GM18517 (cell line): ENCODE measurements around the gene PCDHAC2.

Experiments used
- ATAC-seq: cut with Tn5 transposase; IDR thresholded peaks from one replicate; pipeline ENCODE4 v1.9.1; 2021; ENCODE audit warnings: mild to moderate bottlenecking, moderate library complexity; ENCODE audit not compliant: unreplicated experiment

The PCDHAC2 gene

GRCh38 chr5:140966293-140967225 lies at the start of gene PCDHAC2:
PCDHAC2 (plus strand) TSS chr5:140966476; CDS start chr5:140966767, 291 bp downstream.
- ATAC-seq, result no peak

- no peak for ATAC-seq
These were observed 42.7 kb upstream of the PCDHAC2 start for GRCh38 chr5:140923601-140924000.

GRCh38 chr5:140925806-140926442 lies 40.4 kb upstream of the PCDHAC2 start, which contains the start of gene PCDHAC1:
PCDHAC1 (plus strand) TSS chr5:140926299; CDS start chr5:140926893, 594 bp downstream.
- ATAC-seq, result no peak

- ATAC-seq, result no peak
These were observed 39.6 kb upstream of the PCDHAC2 start for GRCh38 chr5:140926443-140927227.

- ATAC-seq, result no peak
These were observed 39.1 kb upstream of the PCDHAC2 start for GRCh38 chr5:140927228-140927573.

GRCh38 chr5:140934964-140935606 lies 31.2 kb upstream of the PCDHAC2 start:
- no peak for ATAC-seq

- no peak for ATAC-seq
These were observed 19.7 kb upstream of the PCDHAC2 start for GRCh38 chr5:140946578-140946977.

- no peak for ATAC-seq
These were observed 14.6 kb upstream of the PCDHAC2 start for GRCh38 chr5:140951636-140952035.

GRCh38 chr5:140953234-140953633 lies 13.0 kb upstream of the PCDHAC2 start:
- no peak for ATAC-seq

- ATAC-seq, result no peak
These were observed 4.1 kb upstream of the PCDHAC2 start for GRCh38 chr5:140962190-140962589.

GRCh38 chr5:140964356-140964755 lies 1.9 kb upstream of the PCDHAC2 start:
- no peak for ATAC-seq

GRCh38 chr5:140965905-140966292 lies 377 bp upstream of the PCDHAC2 start:
- ATAC-seq, result no peak

- ATAC-seq, result no peak
These were observed 1.1 kb downstream of the PCDHAC2 start for GRCh38 chr5:140967226-140967893.

GRCh38 chr5:140969880-140970279 lies 3.6 kb downstream of the PCDHAC2 start:
- no peak for ATAC-seq

- no peak for ATAC-seq
These were observed 7.3 kb downstream of the PCDHAC2 start for GRCh38 chr5:140973550-140973949.

- ATAC-seq, result no peak
These were observed 10.7 kb downstream of the PCDHAC2 start for GRCh38 chr5:140977003-140977402.

- ATAC-seq, result no peak
These were observed 12.0 kb downstream of the PCDHAC2 start for GRCh38 chr5:140978260-140978659.

- ATAC-seq, result no peak
These were observed 12.7 kb downstream of the PCDHAC2 start for GRCh38 chr5:140978983-140979382.

GRCh38 chr5:140982083-140982716 lies 15.9 kb downstream of the PCDHAC2 start:
- no peak for ATAC-seq

GRCh38 chr5:140986117-140986521 lies 19.8 kb downstream of the PCDHAC2 start:
- no peak for ATAC-seq
